Spleen (tissue), 11 donors: Measurements from ENCODE around the gene TBXAS1. TPM values are rescaled to one million over a fixed set of nuclear protein-coding genes. Genes with fewer than 3 reads are reported as not detected.

ENCODE experiments used
- DNase-seq: peaks from one replicate; pipeline ENCODE4 v3.0.0-alpha.2; 2020
- H3K27ac ChIP-seq, 8 donors: fragments of 200-600 bp; sonication (generic) in 7 of 8; 1 replicate in 4 of 8; 2 replicates in 4 of 8; pipeline versions ENCODE4 v1.5.0 to v1.8.0; 2016 to 2021; ENCODE audit warnings: inconsistent platforms in 4 of 8, mild to moderate bottlenecking in 4 of 8, moderate library complexity in 1 of 8
- H3K27me3 ChIP-seq, 7 donors: fragments of 200-600 bp; sonication (generic) in 6 of 7; replicated peaks in 1 of 7; 1 replicate in 4 of 7; 2 replicates in 3 of 7; pipeline versions ENCODE4 v1.5.0 to v1.8.0; 2016 to 2021; ENCODE audit warnings: inconsistent platforms in 3 of 7, mild to moderate bottlenecking in 1 of 7
- H3K36me3 ChIP-seq, 6 donors: fragments of 200-600 bp; sonication (generic) in 5 of 6; 1 replicate in 4 of 6; 2 replicates in 2 of 6; pipeline versions ENCODE4 v1.5.0 to v1.8.0; 2016 to 2021; ENCODE audit warnings: inconsistent platforms in 2 of 6
- H3K4me1 ChIP-seq, 6 donors: fragments of 200-600 bp; sonication (generic) in 5 of 6; 1 replicate in 3 of 6; 2 replicates in 3 of 6; pipeline versions ENCODE4 v1.5.0 to v1.8.0; 2016 to 2021; ENCODE audit warnings: inconsistent platforms in 3 of 6
- H3K4me3 ChIP-seq, 8 donors: fragments of 200-600 bp; sonication (generic) in 7 of 8; 1 replicate in 4 of 8; 2 replicates in 4 of 8; pipeline versions ENCODE4 v1.5.0 to v1.8.0; 2016 to 2021; ENCODE audit warnings: inconsistent platforms in 4 of 8, mild to moderate bottlenecking in 4 of 8, moderate library complexity in 2 of 8
- H3K9me3 ChIP-seq, 8 donors: fragments of 200-600 bp; sonication (generic) in 7 of 8; 1 replicate in 4 of 8; 2 replicates in 4 of 8; pipeline versions ENCODE4 v1.5.0 to v1.8.0; 2016 to 2021; ENCODE audit warnings: inconsistent platforms in 4 of 8
- POLR2A ChIP-seq, 3 donors: fragments of 450-650 bp; IDR thresholded peaks; one replicate each; pipeline ENCODE4 v1.5.1; 2017; ENCODE audit warnings: antibody characterized with exemption in 3 of 3, mild to moderate bottlenecking in 1 of 3
- POLR2AphosphoS5 ChIP-seq, 3 donors: sonication (generic); formaldehyde crosslinking; IDR thresholded peaks; one replicate each; pipeline ENCODE4 v1.5.1; 2017; ENCODE audit warnings: antibody characterized with exemption in 3 of 3
- WGBS, 5 donors: extraction: QIAGEN DNeasy Blood & Tissue Kit in 3 of 5; methylation state at CpG; one replicate each; pipeline versions ENCODE4 v1.1.5 to v1.1.7; 2013 to 2018; 5-methylcytosine and 5-hydroxymethylcytosine counted together
- intact Hi-C: fragments of 100-400 bp; cut with DNase I; formaldehyde crosslinking; loops from one replicate; pipeline ENCODE4 v1.15.0; 2023; ENCODE audit warnings: low total_unique reads
- polyA plus RNA-seq, 3 donors: library from polyadenylated mRNA; stranded (reverse); fragments of 200-250 nt; gene quantifications; one replicate each; pipeline ENCODE4 v1.2.1, GENCODE V29; 2013
- total RNA-seq, 7 donors: library from RNA; depleted of rRNA in 3 of 7; stranded (reverse); fragments of >200 nt in 3 of 7; fragmentation: NEBNext Ultra II Directional in 4 of 7; extraction: Animal tissue kit (Norgen Biotek cat#: 25700) in 4 of 7; gene quantifications; one replicate each; pipeline versions ENCODE4 v1.1.0 to v1.2.1, GENCODE V29; 2016 to 2021
- TF ChIP-seq, protein P1 (sequence below), 11 experiments: fragments of 200-600 bp in 7 of 11; fragments of 450-650 bp in 4 of 11; sonication (generic) in 4 of 11; IDR thresholded peaks in 8 of 11; conservative IDR thresholded peaks in 3 of 11; 1 replicate in 7 of 11; 2 replicates in 4 of 11; pipeline versions ENCODE4 v1.4.0 to v1.8.0; 2016 to 2021; ENCODE audit warnings: antibody characterized with exemption in 11 of 11, inconsistent platforms in 4 of 11, mild to moderate bottlenecking in 1 of 11
- donor health status: healthy with polysubstance abuse.
- donor health status: DM: no; HTN: no; CAD: no; lungs with moderate emphysema.
- donor health status: DM: no; HTN: no; CAD: no.
- donor health status: Bipolar disorder and iron deficiency.
- donor health status: healthy.
- donor health status: DM: no; HTN: no; CAD: no.
- donor health status: DM: yes; HTN: yes; CAD: no.

The TBXAS1 gene
- total and polyA plus RNA-seq, 10 donors, result 19.8 to 287 (median 147) TPM

DNA sequence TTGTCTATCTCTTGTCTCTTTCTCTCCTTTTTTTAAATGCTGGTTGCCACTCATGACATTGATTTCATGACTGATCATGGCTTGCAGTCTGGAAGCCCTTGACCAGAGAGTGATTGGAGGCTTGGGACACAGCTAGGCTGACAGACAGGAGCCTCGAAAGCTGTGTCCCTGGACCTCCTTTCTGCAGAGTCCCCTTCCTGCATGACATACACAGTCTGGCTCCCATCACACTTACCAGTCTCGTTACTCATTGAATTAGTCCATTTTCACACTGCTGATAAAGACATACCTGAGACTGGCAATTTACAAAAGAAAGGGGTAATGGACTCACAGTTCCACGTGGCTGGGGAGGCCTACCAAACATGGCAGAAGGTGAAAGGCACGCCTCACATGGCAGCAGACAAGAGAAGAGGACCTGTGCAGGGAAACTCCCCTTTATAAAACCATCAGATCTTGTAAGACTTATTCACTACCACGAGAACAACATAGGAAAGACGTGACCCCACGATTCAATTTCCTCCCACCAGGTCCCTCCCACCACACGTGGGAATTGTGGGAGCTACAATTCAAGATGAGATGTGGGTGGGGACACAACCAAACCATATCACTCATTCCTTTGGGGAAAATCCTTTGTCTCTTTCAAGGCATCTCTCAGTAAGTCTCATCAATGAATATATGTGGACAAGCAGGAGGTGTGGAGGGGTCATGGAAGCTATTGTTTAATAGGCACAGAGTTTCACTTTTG, 102.3 kb downstream of the TBXAS1 start:
- Histone ChIP-seq H3K4me3 (no peak overlapping the region), H3K36me3 (peaks cover 0 to 52% (median 0%) of the 10 kb centered on the region in 6 donors), H3K4me1 (peaks cover 0 to 5% (median 0%) of the 10 kb centered on the region in 6 donors), H3K27me3 (no peaks in the 10 kb centered on the region), H3K9me3 (no peaks in the 10 kb centered on the region), H3K27ac (no peak overlapping the region)
- 60 to 70% (median 63%) methylated on average over 8 of the region's 8 CpGs for WGBS, 5 donors
- DNase-seq, result no peak
- intact Hi-C loops, result no loop called here
- TF ChIP-seq POLR2A (IDR thresholded peaks at IDR 0.05) (no peak), POLR2AphosphoS5 (IDR thresholded peaks at IDR 0.05) (peak in 1 of 3 donors; percentile 15)
- TF ChIP-seq, protein P1, sequence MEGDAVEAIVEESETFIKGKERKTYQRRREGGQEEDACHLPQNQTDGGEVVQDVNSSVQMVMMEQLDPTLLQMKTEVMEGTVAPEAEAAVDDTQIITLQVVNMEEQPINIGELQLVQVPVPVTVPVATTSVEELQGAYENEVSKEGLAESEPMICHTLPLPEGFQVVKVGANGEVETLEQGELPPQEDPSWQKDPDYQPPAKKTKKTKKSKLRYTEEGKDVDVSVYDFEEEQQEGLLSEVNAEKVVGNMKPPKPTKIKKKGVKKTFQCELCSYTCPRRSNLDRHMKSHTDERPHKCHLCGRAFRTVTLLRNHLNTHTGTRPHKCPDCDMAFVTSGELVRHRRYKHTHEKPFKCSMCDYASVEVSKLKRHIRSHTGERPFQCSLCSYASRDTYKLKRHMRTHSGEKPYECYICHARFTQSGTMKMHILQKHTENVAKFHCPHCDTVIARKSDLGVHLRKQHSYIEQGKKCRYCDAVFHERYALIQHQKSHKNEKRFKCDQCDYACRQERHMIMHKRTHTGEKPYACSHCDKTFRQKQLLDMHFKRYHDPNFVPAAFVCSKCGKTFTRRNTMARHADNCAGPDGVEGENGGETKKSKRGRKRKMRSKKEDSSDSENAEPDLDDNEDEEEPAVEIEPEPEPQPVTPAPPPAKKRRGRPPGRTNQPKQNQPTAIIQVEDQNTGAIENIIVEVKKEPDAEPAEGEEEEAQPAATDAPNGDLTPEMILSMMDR (IDR thresholded peaks at IDR 0.05 in 8 of 11, conservative IDR thresholded peaks at IDR 0.05 in 3 of 11), result no peak

DNA sequence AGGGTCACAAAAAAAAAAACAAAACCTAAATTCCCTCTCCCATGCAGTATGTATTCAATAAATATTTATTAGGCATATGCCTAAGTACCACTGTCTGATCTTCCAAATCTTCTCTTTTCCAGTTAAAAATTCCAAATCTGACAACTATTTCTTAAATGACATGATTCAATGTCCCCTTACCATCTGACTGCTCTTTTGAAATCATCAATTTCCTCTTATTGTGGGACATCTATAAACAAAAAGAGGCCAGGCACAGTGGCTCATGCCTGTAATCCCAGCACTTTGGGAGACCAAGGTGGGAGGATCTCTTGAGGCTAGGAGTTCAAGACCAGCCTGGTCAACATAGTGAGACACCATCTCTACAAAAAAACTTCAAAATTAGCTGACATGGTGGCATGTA, 103.5 kb downstream of the TBXAS1 start:
- peaks cover 0 to 64% (median 0%) of the 10 kb centered on the region in 6 donors for H3K36me3 ChIP-seq
- H3K27me3 ChIP-seq, result no peaks in the 10 kb centered on the region
- intact Hi-C loops, result no loop called here
- H3K9me3 ChIP-seq, result no peaks in the 10 kb centered on the region
- peaks cover 0 to 17% (median 6%) of the 10 kb centered on the region in 6 donors for H3K4me1 ChIP-seq
- DNase-seq, result no peak
- TF ChIP-seq POLR2AphosphoS5 (IDR thresholded peaks at IDR 0.05) (no peak), POLR2A (IDR thresholded peaks at IDR 0.05) (no peak)
- TF ChIP-seq, protein P1 (IDR thresholded peaks at IDR 0.05 in 8 of 11, conservative IDR thresholded peaks at IDR 0.05 in 3 of 11), result no peak
- no peak overlapping the region for H3K4me3 ChIP-seq
- H3K27ac ChIP-seq, result no peak overlapping the region

DNA sequence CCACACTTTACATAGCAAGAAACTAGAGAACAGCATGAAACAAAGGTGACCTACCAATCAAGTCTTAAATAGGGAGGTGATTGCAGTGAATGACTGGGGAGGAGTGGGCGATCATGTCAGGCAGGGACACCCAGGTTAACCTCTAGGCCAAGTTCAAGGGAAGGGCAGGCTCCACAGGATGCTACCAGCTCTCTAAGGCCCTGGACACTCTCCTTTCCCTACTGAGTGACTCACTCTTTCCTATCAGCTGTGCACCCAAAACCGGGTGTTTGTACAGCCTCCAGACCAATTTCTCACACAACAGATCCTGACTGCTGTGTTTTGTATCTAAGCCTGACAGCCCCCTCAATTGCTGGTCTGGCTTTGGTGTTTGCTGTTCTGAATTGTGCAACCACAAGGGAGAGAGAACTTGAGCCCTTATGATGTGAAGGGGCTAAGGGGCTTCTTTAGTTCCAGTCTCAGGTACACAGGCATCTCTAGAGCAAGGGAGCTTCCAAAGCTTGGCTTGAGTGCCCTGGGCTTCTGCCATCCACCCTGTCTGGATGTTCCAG, 107.8 kb downstream of the TBXAS1 start:
- H3K27me3 ChIP-seq, result no peaks in the 10 kb centered on the region
- DNase-seq, result no peak
- H3K36me3 ChIP-seq, result peaks cover 0 to 73% (median 0%) of the 10 kb centered on the region in 6 donors
- 47 to 56% (median 52%) methylated on average over 2 of the region's 2 CpGs for WGBS, 5 donors
- H3K4me1 ChIP-seq, result peaks cover 0 to 30% (median 14%) of the 10 kb centered on the region in 6 donors
- H3K9me3 ChIP-seq, result no peaks in the 10 kb centered on the region
- peak overlapping the region in 3 of 8 donors; percentile 15 to 48 (median 47) for H3K27ac ChIP-seq
- intact Hi-C loops, result no loop called here
- TF ChIP-seq POLR2A (IDR thresholded peaks at IDR 0.05) (no peak), POLR2AphosphoS5 (IDR thresholded peaks at IDR 0.05) (peak in 1 of 3 donors; percentile 3)
- H3K4me3 ChIP-seq, result no peak overlapping the region

DNA sequence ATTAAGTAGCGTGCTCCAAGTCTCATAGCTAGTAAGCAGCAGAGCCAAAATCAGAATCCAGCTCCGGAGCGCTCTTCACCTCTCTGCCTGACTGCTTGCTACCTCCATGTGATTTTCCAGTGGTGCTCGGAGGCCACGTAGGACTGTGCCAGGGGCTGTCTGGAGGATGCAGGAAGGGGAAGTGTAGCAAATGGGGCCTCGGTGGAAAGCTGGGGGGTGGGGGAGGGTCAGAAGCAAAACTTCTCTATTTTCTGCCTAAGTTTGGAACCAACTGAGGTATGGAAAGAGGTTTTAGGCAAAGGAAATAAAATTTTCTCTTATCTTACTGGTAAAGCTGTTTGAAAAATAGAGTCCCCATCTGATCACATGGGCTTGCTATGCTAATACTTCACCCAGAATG, 108.7 kb downstream of the TBXAS1 start:
- H3K4me1 ChIP-seq, result peaks cover 0 to 30% (median 14%) of the 10 kb centered on the region in 6 donors
- WGBS, 5 donors, result 31 to 46% (median 41%) methylated on average over 6 of the region's 6 CpGs
- intact Hi-C loops, result no loop called here
- peaks cover 0 to 77% (median 0%) of the 10 kb centered on the region in 6 donors for H3K36me3 ChIP-seq
- no peak for DNase-seq
- H3K27ac ChIP-seq, result peak overlapping the region in 3 of 8 donors; percentile 15 to 48 (median 47)
- TF ChIP-seq POLR2A (IDR thresholded peaks at IDR 0.05), result no peak
- TF ChIP-seq POLR2AphosphoS5 (IDR thresholded peaks at IDR 0.05), result peak in 1 of 3 donors; percentile 33
- TF ChIP-seq, protein P1 (IDR thresholded peaks at IDR 0.05 in 8 of 11, conservative IDR thresholded peaks at IDR 0.05 in 3 of 11), result no peak
- no peak overlapping the region for H3K4me3 ChIP-seq
- no peaks in the 10 kb centered on the region for H3K27me3 ChIP-seq
- H3K9me3 ChIP-seq, result no peaks in the 10 kb centered on the region
